Ishikawa (cell line): ENCODE data around the gene UBALD2.

Experiments
- CREB1 ChIP-seq: IDR thresholded peaks from 2 replicates; pipeline ENCODE4 v1.6.1; 2012; ENCODE audit warnings: low read depth
- EGR1 ChIP-seq: IDR thresholded peaks from 2 replicates; pipeline ENCODE4 v1.6.1; 2012
- NFIC ChIP-seq: IDR thresholded peaks from 2 replicates; pipeline ENCODE4 v1.6.1; 2012
- TAF1 ChIP-seq: IDR thresholded peaks from 2 replicates; pipeline ENCODE4 v1.6.1; 2012; ENCODE audit warnings: low read depth, mild to moderate bottlenecking
- YY1 ChIP-seq: IDR thresholded peaks from 2 replicates; pipeline ENCODE4 v1.6.1; 2012; ENCODE audit warnings: low read depth
- TF ChIP-seq, protein P1 (sequence below): IDR thresholded peaks from 2 replicates; pipeline ENCODE4 v1.6.1; 2012; ENCODE audit warnings: low read depth, mild to moderate bottlenecking
- TF ChIP-seq, protein P2 (sequence below): IDR thresholded peaks from 2 replicates; pipeline ENCODE4 v1.6.1; 2012
- TF ChIP-seq, protein P3 (sequence below): IDR thresholded peaks from 2 replicates; pipeline ENCODE4 v1.6.1; 2012

DNA sequence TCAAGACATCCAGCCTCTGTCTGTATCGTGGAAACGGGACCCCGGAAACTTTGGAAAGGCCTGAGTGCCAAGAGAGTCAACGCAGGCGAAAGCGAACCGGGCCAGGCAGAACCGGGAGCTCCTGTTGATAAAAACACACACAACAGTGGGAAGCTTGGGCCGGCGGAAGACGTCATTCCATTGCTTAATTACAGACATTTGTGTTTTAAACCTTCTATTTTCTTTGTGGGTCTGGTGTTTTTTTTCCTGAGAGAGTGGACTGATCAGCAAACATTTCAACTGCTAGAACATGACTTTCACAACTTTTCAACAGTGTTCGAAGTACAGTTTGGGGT is 24.0 kb upstream of the UBALD2 start:
- TF ChIP-seq, protein P1, sequence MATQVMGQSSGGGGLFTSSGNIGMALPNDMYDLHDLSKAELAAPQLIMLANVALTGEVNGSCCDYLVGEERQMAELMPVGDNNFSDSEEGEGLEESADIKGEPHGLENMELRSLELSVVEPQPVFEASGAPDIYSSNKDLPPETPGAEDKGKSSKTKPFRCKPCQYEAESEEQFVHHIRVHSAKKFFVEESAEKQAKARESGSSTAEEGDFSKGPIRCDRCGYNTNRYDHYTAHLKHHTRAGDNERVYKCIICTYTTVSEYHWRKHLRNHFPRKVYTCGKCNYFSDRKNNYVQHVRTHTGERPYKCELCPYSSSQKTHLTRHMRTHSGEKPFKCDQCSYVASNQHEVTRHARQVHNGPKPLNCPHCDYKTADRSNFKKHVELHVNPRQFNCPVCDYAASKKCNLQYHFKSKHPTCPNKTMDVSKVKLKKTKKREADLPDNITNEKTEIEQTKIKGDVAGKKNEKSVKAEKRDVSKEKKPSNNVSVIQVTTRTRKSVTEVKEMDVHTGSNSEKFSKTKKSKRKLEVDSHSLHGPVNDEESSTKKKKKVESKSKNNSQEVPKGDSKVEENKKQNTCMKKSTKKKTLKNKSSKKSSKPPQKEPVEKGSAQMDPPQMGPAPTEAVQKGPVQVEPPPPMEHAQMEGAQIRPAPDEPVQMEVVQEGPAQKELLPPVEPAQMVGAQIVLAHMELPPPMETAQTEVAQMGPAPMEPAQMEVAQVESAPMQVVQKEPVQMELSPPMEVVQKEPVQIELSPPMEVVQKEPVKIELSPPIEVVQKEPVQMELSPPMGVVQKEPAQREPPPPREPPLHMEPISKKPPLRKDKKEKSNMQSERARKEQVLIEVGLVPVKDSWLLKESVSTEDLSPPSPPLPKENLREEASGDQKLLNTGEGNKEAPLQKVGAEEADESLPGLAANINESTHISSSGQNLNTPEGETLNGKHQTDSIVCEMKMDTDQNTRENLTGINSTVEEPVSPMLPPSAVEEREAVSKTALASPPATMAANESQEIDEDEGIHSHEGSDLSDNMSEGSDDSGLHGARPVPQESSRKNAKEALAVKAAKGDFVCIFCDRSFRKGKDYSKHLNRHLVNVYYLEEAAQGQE = no peak
- TF ChIP-seq CREB1 (no peak), YY1 (no peak), EGR1 (no peak), NFIC (no peak), TAF1 (no peak)
- TF ChIP-seq, protein P2, sequence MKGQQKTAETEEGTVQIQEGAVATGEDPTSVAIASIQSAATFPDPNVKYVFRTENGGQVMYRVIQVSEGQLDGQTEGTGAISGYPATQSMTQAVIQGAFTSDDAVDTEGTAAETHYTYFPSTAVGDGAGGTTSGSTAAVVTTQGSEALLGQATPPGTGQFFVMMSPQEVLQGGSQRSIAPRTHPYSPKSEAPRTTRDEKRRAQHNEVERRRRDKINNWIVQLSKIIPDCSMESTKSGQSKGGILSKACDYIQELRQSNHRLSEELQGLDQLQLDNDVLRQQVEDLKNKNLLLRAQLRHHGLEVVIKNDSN = no peak
- TF ChIP-seq, protein P3, sequence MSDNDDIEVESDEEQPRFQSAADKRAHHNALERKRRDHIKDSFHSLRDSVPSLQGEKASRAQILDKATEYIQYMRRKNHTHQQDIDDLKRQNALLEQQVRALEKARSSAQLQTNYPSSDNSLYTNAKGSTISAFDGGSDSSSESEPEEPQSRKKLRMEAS = no peak
